Stimulated activated naive CD4-positive, alpha-beta T cell (primary cell): Measurements from ENCODE around the gene MEGF6.

Experiments
- DNase-seq, 6 experiments: peaks; one replicate each; lab custom pipeline; 2025; lab: John Stamatoyannopoulos, UW

The MEGF6 gene

DNA sequence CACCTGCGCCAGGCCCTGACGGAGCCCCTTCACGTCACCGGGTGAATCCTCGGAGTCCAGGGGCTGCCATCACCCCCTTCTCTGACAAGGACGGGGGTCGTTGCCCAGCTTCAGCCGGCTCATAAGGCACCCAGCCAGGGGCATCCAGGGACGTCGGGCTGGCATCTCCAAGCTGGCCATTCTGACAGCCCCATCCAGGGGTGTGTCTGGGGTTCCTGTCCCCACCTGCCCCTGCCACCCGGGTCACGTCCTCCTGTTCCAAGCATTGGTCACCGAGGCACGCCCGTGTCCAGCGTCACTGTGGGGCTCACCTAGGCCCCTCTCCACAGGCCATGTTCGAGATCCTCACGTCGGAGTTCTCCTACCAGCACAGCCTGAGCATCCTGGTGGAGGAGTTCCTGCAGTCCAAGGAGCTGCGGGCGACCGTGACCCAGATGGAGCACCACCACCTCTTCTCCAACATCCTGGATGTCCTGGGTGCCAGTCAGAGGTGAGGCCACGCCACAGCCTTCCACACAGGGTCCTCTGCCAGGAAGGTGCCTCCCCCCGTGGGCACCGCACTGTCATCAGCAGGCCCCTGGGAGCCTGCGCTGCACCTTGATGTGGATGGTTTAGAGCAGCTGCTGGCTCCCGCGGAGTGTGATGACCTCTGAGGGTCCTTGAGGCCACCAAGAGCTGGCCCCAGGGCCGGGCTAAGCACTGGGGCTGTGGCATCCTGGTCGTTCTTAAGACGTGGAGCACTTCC is 142.0 kb downstream of the MEGF6 start:
- DNase-seq, result no peak

DNA sequence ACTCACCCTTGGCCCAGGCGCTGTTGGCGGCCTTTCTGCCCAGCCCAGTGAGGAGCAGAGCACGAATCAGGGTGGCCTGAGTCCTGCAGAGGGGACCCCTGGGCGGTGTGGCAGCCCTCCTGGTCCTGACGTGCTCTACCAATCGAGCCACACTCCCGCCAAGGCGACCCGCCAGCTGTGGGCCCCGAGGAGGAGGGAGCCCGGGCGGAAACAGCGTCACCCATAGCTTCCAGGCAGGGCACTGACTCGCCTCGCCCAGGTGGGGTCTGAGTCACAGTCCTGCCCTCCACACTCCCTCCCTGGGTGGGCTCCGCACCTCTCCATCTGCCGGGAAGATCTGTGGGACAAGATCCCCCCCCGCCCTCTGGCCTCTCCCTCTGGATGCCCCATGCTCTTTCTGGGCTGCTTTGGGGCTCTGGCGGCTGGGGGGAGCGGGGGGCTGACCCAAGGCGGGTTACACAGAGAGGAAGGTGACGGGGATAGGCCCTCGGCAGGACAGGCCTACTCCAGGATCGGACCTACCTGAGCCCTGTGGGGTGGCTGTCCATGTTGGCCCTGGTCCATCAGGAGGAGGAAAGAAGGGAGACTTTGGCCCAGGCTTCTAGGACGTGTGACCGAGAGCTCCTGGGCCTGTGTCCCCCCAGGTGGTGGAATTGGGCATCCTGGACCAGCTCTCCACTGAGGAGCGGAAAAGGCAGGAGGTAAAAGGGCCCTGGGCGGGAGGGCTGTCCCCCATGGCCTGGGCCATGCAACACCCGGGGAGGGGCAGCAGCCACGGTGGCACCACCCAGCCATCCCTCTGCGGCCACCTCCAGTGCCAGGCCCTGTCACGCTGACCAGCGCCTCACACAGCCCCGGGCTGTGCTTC is 142.8 kb downstream of the MEGF6 start:
- DNase-seq, result no peak

DNA sequence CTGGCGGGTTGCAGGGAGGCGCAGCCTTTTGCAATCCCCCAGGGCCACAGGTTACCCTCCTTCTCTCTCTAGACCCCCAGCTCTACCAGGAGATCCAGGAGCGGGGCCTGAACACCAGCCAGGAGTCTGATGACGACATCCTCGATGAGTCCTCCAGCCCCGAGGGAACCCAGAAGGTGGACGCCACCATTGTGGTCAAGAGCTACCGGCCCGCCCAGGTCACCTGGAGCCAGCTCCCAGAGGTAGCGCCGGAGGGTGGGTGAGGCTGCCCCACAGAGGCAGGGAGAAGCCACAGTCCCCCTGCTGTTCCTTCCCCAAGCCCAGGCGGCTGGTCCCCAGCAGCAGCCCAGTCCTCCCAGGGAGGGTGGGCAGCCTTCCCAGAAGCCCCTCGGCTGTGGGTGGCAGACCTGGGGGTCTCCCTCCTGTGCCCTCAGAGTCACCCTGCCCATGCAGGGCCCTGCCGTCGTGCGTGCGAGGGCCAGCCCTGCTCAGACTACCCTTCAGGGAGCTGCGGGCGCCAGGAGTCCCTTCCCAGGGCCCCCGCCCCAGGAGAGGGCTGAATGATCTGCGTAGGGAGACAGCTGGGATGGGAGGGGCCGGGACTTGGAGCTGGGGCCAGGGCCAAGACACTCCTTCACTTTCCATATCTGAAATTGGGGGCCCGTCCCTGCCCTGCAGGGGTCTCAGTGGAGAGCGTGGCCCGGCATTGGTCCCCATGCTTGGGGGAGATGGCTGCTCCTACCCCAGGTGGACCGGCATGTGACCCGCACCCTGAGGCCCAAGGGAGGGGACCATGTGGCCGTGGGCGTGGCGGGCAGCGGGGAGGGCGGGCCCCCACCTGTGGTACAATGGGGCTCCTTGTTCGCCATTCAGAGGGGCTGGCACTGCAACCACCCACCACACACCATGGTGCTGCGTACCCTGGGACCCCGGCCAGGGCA is 143.9 kb downstream of the MEGF6 start:
- no peak for DNase-seq

DNA sequence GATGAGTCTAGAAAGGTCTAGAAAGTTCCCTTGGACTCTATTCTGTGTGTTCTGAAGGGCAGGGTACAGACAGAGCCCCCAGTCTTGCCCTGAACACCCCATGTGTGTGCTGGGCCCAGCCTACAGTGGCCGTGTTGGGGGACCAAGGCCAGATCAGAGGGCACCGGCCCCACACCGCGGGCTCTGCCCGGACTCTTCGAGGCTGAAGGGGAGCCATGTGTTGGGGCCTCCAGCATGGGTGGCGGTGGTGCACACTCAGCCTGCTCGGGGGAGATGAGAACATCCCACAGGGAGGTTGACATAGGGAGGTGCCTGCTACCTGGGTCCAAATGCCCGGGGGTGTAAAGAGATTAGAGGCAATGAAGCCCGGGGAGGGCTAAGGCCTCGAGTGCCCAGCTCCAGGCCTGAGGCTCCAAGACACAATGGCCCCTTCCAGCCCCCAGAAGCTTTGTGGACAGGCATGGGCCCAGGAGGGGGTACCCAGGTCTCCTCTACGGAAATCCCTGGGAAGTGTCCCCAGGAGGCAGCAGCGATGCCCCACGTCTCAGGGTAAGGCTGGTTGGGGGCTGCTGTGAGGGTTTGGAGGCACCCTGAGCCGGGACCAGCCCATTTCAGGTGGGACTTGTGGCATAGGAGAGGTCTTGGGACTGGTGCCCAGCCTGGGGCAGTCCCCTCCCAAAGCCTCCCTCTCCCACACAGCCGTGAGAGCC is 144.8 kb downstream of the MEGF6 start:
- DNase-seq, result no peak

DNA sequence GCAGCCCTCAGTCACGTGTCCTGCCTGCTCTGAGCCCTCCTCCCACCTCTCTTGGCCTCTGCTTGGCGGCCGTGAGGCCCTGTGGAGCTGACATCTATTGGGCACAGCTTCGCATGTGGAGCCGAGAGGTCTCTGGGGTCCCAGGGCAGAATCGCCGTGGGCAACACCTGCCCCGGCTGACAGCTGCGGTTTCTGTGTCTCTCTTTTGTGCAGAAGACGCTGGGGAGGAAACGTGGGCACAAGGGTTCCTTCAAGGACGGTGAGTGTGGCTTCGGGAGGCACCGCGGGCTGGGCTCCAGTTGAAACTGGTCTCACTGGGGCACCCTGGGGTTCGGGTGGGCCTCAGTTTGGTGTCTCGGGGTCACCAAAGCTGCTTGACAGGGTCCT is 145.4 kb downstream of the MEGF6 start:
- no peak for DNase-seq

DNA sequence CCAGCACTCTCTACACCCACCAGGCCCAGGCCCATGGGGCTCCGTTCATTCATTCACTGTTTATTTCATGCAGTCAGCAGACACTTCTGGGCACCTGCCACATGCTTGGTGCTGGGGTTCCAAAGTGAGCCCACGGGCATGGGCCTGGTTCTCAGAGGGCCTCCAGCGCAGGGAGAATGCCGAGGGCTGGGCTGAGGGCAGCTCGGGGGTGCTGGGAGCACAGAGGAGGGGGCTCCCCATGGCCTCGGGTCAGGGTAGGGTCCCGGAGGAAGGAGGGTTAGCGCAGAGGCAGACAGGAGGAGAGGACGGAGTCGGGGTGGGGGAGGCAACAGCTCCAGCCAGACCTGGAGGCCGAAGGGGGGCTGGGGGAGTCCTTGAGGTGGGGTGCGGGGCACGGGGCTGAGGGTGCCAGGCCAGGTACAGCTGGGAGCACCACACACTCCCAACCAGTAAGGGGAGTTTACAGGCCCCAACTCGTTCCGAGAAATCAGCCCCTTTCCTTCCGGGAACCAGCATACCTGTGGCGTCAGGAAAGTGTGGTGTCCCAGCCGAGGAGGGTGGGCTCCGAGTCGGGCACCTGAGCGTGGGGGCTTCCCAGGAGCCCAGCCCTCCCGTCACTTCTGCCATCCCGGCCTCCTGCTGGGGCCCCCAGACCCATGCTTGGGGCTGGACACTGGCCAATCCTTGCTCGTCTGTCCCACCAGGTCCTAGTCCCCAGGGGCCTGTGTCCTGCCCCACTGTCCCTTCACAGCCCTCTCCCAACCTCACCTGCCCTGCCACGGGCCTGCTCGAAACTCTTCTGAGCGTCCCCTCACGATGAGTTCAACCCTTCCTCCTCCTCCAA is 146.0 kb downstream of the MEGF6 start:
- no peak for DNase-seq

DNA sequence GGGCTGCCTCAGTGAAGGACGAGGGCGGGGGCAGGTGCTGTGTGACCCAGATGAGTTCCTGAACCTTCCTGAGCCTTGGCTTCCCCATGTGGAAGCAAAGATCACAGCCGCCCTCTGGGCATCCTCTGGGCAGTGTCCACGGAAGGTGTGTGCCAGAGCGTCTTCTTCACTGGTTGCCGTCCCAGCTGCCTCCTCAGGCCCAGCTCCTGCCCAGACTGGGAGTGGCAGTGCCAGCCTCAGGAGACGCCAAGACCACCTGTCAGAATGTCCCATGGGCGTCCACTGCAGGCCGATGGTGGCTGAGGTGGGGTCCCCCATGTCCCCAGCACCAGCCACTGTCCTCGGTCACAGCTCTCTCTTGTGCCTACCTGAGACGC is 146.7 kb downstream of the MEGF6 start:
- DNase-seq, result no peak

DNA sequence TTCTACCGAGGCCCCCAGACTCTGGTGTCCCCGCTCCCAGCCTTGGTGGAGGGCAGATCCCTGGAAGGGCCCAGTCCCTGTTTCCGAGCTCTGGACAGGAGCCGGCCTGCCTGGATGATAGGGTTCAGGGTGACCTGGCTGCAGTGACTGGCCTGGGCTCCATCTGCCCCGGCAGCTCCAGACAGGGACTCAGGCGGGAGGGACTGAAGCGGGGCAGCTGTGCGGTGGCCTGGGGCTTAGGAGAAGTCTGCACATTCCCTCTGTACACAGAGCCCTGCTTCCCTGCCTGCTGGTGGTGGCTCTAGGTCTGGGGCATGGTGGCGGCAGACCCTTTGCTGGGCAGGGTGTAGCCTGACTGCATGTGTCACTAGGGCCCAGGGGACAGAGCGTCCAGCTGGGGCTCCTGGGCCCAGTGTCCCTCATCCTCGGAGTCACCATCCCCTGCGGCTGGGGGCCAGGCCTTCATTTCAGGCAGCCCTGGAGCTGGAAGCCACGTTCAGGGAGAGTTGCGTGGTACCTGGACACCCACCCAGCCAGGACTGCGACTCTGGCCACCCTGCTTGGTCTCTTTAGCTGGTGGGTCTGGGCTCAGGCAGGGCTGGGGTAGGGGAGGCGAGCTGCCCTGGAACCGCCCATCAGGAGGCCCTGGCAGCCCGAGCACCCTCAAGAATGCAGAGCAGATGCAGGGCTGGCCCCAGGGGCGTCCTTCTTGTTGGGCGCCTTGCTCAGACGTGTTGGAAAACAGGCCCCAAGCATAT is 147.2 kb downstream of the MEGF6 start:
- no peak for DNase-seq

DNA sequence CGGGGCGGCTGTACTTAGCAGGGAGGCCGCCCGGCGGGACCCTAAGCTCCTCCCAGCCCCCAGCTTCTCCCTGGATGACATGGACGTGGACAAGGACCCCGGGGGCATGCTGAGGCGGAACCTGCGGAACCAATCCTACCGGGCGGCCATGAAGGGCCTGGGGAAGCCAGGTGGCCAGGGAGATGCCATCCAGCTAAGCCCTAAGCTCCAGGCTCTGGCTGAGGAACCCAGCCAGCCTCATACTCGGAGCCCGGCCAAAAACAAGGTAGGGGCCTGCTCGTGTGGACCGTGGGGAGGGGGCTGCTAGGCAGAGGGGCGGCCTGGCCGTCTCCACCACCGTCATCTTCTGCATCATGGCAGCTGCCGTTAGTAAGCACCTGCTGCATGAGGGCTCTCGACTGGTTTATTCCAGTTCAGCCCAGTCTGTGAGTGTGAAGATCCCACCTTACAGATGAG is 147.9 kb downstream of the MEGF6 start:
- no peak for DNase-seq

DNA sequence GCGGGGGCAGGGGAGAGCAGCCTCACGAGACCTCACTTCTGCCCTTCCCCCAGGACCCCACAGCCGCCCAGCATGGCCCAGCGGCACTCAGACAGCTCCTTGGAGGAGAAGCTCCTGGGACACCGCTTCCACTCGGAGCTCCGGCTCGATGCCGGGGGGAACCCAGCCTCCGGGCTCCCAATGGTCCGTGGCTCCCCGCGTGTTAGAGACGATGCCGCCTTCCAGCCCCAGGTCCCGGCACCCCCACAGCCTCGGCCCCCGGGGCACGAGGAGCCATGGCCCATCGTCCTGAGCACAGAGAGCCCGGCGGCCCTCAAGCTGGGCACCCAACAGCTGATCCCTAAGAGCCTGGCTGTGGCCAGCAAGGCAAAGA is 148.3 kb downstream of the MEGF6 start:
- DNase-seq, result no peak

DNA sequence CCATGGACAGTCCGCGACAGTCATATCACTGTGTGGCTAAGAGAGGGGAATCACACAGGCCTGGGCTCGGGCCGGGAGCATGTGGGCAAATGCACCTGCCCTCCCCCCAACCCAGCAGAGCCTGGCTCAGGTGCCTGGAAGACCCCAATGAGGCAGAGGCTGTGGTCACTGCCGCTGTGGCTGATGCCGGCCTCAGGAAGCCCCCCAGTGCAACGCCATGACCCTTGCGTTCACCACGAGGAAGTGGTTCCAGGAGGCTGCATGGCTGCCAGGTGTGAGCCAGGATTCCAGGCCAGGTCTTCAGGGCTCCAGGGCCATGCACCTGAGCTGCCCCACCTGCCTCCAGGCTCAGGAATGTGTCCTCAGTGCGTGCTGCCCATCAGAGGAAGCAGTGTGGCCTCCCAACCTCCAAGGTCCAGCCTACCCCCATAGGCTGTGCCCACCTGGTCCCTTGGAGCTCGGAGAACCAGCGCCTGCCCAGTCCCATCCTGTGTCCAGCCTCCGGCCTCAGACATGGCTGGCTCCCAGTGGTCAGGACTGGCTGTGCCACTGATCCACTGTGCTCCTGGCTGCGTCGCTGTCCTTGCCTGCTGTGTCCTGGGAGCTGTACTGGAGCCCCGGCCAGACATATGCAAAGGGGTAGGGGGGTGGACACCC is 148.8 kb downstream of the MEGF6 start:
- no peak for DNase-seq

DNA sequence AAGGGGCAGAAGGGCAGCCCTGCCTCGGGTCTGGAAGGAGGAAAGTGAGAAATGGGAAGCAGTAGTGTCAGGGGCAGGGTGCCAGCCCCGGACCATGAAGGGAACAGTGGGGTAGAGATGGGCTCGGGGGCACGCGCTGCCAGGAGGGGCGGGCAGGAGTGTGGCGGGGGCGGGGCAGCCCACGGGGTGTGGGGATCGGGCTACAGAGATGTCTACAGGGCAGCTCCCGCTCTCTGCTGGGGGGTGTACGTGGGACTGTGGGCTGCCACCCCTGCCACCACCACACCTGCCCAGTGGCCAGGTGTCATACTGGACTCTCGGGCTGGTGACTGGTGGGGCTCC is 149.4 kb downstream of the MEGF6 start:
- DNase-seq, result no peak

DNA sequence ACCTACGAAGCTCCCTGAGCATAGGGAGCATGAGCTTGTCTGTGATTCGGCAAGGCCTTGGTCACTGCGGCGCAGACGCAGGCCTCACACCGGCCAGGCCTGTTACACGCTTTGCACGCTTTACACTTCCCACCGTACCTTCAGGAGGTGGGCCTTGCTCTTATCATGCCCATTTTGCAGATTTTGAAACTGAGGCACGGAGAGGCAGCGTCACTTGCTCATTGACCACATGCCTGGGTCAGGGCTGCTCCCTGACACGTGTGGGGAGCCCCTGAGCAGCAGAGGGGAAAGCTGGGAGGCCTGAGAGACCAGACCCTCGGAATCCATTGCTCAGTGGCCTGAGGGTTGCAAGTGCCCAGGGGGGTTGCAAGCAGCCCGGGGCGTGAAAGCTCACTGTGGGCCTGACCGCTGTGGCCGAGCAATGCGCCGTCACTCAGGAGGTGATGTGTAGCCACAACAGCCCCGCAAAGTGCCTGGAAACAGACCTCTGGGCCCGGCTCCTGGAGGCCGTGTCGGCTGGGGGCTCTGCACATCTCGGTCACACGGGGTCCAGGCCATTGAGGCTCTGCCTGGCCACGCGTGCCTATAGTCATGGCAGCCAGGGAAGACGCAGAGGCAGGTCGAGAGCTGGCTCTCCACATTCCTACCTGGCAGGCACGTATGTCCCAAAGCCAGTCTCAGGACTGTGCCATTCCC is 149.9 kb downstream of the MEGF6 start:
- no peak for DNase-seq

DNA sequence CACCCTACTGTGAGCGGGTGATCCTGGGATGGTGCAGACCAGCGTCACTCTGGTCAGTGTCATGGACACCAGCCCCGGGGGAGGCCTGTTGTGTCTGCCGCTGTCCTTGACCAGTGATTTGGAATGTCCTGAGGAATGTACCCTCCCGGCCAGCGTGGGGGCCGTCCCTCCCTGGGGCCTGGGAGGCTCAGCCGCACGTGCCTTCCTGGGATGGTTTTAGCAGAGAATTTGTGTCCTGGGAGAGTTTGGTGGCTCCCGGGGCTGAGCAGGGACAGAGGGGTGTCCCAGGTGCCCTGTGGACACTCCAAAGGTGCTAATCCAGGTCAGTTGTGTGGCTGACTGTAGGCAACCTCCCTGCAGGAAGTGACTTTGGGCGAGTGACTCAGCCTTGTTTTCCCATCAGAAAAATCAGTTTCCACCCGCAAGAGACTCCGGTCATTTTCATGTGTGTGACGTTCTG is 150.6 kb downstream of the MEGF6 start:
- no peak for DNase-seq

DNA sequence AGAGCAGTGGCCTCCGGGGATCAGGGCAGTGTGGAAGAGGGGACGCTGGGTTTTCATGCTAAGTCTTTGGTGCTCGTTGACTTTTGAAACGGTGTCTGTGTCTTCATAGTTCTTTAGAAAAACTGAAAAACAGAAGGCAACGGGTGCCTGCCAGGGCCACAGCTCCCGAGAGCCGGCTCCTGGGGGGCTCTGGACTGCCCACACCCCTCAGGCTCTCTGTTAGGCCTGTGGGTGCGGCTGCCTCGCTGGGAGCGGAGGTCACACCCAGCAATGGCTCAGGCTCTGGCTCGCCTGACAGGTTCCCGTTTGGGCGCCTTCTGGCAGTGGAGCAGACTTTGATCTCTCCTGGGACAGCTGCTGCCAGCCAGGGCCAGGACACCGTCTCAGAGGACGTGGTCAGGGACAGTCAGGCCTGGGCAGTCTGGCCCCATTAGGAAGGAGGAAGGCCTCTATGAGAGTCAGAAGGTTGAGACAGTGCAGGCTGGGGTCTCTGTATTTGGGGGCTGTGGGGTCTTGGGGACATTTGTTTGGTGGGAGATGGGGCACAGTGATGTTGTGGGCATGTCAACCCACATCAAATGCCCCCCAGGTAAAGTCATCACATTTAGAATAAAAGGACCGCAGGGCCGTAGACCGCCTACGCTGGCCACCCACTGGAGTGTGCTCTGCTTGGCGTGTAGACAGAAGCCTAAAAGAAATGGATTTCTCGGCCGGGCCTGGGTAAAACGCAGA is 151.2 kb downstream of the MEGF6 start:
- DNase-seq, result no peak

DNA sequence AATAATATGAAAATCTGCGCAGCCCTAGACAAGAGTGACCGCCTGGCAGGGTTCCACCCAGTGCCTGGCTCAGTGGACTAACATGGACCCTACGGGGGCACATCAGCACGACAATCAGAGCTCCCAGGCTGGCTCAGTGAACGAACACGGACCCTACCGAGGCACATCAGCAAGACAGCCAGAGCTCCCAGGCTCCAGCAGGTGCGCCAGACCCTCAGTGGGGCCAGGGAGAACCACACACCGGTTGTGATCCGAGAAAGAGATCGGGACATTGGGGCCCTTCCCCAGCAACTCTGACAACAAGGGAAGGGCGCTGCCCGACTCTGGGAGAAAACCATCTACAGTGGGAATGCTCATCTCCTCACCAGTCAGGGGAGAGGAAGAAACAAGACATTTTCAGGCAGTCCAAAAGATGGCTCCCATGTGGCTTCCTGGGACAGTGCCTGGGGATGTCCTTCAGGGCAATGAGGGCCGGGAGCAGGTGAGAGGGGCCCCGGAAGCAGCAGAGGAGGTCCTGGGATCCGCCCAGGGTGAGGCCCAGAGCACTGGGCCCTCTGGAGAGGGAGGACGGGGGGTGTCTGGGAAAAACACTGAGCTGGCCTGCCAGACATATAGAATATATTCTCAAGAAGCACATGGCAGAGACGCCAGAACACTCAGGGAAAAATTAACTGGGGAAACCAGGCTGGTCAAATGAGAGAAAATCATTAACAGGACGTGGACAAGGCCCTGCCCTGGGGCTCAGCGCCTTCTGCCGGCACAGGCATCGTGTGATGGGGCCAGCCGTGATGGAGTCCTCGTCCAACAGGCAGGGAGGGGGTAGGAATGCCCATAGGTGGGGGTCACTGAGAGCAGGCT is 152.0 kb downstream of the MEGF6 start:
- no peak for DNase-seq
